LNCaP clone FGC (cell line): ENCODE results near the gene ZFHX3.

Experiments
- DNase-seq: peaks from one replicate; pipeline ENCODE4 v3.0.0-alpha.2; 2011; ENCODE audit warnings: low read depth
- H3K4me3 ChIP-seq: 2 replicates; pipeline ENCODE4 v1.5.1; 2011; ENCODE audit warnings: mild to moderate bottlenecking, low read depth, low read length, control low read depth
- CTCF ChIP-seq: IDR thresholded peaks from 2 replicates; pipeline ENCODE4 v1.5.1; 2012; ENCODE audit warnings: mild to moderate bottlenecking; ENCODE audit not compliant: control insufficient read depth, insufficient read depth; ENCODE audit errors: extremely low read depth

The ZFHX3 gene

GRCh38 chr16:72877374-72878028, 170.4 kb downstream of the ZFHX3 start:
- H3K4me3 ChIP-seq = no peak overlapping the region
- no peak for TF ChIP-seq CTCF
- no peak for DNase-seq

GRCh38 chr16:72876981-72877373, 171.0 kb downstream of the ZFHX3 start:
- H3K4me3 ChIP-seq = no peak overlapping the region
- TF ChIP-seq CTCF = no peak
- no peak for DNase-seq

- no peak for DNase-seq
- no peak for TF ChIP-seq CTCF
- H3K4me3 ChIP-seq = no peak overlapping the region
Measured at GRCh38 chr16:72876221-72876620, 171.7 kb downstream of the ZFHX3 start.

GRCh38 chr16:72875291-72876031, 172.5 kb downstream of the ZFHX3 start:
- peak; percentile 51 for DNase-seq
- no peak overlapping the region for H3K4me3 ChIP-seq
- TF ChIP-seq CTCF = no peak

GRCh38 chr16:72873853-72874252, 174.1 kb downstream of the ZFHX3 start:
- TF ChIP-seq CTCF = no peak
- H3K4me3 ChIP-seq = no peak overlapping the region
- DNase-seq = no peak

- DNase-seq = no peak
- TF ChIP-seq CTCF = no peak
- H3K4me3 ChIP-seq = no peak overlapping the region
Measured at GRCh38 chr16:72873044-72873443, 174.9 kb downstream of the ZFHX3 start.
